LNCAP (cell line): ENCODE measurements around the gene FAR1.

ENCODE experiments used
- TF ChIP-seq, protein P1 (sequence below): fragments of 450-650 bp; IDR thresholded peaks from 2 replicates; pipeline ENCODE4 v1.5.1; 2017; ENCODE audit warnings: mild to moderate bottlenecking

The FAR1 gene

DNA sequence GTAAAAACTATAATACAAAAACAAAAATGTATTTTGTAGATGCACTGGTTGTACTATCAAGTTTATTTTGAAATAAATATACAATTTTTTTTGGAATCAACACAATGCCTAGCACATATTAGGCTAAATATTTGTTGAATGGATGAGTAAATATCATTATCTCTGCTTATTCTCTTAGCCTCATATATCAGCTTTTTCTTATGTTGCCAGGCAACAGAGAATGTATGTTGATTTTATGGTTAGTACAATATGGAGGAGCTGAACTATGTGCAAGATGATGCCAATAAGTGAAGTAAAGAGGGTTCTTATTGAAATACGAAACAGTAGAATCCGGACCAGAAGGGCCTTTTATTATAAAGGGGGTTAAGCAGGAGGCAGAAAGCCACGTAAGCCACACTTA, 94.9 kb downstream of the FAR1 start:
- TF ChIP-seq, protein P1, sequence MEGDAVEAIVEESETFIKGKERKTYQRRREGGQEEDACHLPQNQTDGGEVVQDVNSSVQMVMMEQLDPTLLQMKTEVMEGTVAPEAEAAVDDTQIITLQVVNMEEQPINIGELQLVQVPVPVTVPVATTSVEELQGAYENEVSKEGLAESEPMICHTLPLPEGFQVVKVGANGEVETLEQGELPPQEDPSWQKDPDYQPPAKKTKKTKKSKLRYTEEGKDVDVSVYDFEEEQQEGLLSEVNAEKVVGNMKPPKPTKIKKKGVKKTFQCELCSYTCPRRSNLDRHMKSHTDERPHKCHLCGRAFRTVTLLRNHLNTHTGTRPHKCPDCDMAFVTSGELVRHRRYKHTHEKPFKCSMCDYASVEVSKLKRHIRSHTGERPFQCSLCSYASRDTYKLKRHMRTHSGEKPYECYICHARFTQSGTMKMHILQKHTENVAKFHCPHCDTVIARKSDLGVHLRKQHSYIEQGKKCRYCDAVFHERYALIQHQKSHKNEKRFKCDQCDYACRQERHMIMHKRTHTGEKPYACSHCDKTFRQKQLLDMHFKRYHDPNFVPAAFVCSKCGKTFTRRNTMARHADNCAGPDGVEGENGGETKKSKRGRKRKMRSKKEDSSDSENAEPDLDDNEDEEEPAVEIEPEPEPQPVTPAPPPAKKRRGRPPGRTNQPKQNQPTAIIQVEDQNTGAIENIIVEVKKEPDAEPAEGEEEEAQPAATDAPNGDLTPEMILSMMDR, result no peak

DNA sequence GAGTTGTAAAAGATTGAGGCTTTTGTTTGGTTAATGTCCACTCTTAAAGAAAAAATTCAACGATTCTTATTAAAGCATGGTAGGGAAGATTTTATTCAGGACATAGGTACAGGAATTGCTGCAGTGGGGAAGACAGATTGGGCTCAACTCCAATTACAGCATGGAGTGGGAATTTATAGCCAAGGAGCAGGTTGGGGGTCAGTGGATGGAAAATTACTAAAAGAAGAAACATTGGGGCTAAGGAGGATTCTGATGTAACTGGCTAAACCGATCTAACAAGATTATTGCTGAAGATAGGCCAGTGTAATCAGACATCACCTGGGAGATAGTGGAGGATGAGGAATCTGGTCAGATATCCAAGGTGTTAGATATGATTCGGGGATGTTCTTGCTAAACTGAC, 97.4 kb downstream of the FAR1 start:
- TF ChIP-seq, protein P1, result no peak

DNA sequence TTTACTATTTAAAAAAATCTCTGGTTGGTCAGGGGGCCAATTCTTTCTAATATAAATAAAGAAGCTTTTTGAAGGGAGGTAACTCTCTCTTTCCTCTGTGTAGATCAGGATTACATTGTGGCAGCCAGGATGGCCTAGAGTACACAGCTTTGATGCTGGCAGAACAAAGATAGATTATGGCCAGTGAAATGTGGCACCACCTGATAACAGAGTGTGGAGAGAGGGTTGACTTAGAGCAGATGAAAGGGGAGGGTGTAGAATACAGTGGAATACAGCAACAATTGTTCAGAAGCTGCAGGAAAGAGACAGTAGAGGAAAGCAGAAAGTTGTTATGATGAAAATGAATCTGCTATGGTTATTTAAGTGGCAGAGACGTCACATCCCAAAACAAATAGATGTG, 99.0 kb downstream of the FAR1 start:
- TF ChIP-seq, protein P1, result no peak

DNA sequence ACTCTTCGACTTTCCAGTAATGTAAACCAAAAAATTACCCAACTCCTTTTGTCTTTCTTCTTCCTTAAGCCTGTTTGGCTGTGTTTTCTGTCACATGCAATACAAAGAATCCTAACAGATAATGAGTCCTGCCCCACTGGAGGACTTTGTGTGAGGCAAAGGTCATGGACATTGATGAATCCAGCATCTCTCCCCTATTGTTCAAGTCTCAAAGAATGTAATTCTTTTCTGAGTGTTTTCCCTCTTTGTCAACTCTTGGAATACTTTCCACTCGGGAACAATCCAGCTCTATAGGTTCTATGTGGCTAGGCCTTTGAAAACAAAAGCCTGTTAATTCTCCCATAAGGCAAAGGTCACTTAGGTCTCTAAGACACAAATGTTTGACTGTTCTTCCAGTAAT, 100.7 kb downstream of the FAR1 start:
- TF ChIP-seq, protein P1, result no peak

DNA sequence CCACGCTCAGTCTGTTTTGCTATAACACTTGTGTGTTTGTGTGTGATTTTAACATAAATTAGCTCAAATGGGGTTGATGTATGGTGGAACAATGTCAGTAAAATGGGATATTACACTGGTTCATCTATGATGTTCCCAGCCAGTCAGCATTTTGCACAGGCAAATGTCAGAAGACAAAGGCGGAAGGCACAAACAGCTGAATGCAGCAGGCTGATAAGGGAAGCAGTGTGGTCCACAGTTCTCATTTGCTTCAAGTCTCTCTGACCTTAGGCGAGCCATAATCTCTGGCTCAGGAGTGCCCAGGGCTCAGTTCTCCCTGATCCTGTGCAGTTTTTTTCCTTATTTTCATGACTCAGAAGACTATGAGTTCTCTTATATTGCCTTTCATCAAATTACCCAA, 102.7 kb downstream of the FAR1 start:
- TF ChIP-seq, protein P1, result no peak

DNA sequence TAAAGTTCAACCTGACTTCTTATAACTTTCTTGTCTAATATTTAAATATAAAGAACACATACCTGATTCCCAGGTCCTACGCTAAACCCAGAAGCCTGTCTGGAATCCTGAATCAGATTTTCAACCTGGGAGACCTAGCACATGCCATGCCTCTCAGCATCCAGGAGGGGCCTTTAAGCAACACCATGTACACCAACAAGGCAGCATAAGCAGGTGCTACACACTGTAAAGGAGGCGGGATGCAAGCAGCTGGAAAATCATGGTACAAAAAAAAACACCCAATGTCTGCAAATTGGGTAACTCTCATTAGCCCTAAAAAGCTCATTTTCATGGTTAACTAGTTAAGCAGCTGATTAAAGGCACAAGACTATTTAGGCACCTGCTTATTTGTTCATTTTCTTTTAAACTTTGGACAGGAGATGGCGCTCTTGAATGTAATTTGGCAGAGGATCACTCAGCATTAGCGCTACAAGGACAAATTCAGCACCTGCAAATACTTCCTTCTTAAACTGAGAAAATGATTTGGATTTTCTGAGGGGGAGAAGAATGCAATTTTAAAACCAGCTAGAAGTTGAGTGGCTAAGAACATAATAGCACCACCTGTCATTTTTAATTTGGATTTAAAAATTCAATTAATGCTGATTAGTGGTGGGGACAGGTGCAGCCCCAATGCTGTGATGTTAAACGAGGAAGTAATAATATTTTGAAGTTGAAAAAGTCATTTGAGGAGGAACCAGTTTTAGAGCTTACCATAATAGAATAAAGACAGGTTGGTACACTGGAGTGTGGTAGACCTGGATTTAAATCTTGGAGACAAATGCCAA, 104.0 kb downstream of the FAR1 start:
- TF ChIP-seq, protein P1, result peak; percentile 56; the same call in 1 of the 2 replicates

DNA sequence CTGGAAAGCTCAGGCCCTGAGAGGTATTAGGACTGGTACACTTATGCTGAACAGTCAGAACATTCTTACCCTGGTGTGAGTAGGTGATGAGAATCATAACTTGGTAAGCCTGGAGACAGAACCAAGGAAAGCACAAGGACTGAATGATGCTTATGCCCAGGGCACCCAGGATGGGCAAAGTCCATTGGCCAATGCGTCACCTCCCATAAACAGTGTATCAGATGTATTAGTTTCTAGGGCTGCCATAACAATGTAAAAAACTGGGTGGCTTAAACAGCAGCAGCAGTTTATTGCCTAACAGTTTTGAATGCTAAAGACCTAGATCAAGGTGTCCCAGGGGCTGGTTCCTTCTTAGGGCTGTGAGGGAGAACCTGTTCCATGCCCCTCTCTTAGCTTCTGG, 107.0 kb downstream of the FAR1 start:
- TF ChIP-seq, protein P1, result no peak
